Limb (tissue), 2 donors: ENCODE measurements around the gene TRMT1.

Experiments used
- DNase-seq, 2 donors: peaks; one replicate each; pipeline ENCODE4 v3.0.0-alpha.2; 2016; ENCODE audit errors: extremely low spot score in 2 of 2

The TRMT1 gene

DNA sequence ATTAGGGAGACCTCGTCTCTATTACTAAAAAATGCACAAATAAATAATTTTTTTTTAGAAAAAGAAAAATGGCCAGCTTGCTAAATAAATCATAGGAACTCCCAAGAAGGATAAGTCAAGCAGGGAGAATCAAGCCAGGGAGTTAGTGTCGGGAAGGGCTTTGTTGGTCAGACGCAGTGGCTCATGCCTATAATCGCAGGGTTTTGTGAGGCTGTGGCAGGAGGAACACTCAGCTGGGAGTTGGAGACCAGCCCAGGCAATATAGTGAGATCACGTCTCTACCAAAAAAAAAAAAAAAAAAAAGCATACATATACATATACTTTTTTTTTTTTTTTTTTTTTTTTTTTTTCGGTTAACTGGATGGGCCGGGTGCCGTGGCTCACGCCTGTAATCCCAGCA is 10.5 kb upstream of the TRMT1 start:
- no peak for DNase-seq

DNA sequence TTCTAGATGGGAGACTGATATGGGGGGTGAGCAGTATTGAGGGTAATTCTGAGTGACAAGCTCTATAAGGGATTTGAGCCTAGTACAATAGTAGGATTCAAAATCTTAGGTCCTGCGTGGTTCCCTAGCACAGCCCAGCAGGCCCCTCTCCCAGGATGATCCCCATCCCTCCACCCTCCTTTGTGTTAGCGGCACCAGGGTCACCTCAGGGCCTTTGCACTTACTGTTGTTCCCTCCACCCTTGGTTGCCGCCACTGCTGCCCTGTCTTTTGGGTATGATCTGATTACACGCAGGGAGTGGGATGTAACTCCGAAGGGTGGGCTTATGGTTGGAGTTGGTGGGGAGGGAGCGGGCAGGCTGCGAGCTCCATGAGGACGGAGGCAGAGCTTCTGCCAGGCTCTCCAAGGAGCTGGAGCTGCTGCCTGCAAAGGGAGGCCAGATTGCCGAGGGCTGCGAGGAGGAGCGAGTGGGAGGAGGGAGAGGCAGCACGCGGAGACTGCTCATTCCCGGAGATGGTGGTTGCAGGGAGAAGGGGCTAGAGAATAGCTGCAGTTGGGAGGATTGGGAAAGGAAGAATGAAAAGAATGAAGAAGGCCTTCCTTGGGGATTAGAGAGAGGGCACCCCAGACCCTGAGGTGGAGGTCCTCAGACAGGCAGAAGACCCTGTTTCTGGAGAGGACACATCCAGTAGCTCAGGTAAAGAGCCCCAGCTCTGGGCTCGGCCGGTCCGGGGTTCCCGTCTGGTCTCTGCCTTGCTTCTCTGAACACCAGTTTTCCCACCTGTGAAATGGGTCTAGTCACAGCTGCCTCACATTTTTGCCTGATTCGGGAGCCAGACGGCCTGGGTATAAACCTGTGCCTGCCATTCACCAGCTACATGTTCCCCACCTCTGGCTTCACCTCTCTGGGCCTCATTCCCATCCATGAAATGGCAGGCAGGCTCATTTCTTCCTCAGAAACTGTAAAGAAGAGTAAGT is 6.7 kb upstream of the TRMT1 start:
- DNase-seq: no peak

DNA sequence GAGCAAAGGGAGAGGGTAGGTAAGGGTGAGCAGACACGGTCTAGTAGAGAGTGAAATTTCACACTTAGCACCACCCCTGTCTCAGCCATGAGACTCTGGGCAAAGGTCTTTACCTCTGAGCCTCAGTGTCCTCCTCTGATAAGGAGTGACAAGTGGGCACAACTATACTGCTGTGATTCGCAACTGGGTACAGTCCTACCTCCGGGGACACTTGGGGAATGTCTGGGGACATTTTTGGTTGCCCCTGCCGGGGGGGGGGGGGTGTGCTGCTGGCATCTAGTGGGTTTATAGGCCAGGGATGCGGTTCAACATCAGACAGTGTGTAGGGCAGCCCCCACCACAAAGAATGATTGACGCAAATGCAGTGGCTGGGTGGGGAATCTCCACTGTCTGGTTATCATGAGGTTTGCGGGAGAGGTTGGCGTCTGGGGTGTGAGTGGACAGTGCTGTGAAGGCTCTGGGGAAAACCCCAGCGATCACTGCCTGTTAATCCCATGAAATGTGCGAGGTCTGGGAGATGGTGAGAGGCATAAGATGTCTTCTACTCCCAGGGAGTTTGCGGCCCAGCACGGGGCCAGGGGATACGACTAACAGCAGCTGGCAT is 5.8 kb upstream of the TRMT1 start:
- DNase-seq: no peak

- DNase-seq: no peak
Observed at GRCh38 chr19:13121551-13122274, 5.2 kb upstream of the TRMT1 start.

DNA sequence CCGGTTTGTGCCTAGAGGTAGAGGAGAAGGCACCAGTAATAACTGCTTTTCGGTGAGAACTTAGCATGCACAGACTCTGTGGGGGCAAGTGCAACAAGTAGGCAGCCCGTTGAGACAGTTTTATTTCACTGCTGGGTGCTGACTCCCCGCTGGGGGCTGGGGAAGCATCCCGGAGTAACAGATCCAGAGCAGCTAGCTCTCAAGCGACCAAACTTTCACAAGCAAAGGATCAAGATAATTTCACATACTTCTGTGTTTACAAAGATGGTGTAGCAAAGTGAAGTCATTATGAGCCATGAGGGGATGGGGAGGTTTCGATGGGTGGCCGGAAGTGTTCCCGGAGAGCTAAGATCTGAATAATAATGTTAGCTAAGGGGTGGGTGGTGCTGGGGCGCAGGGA is 4.3 kb upstream of the TRMT1 start:
- no peak for DNase-seq

- DNase-seq: no peak
Observed at GRCh38 chr19:13120031-13120430, 3.5 kb upstream of the TRMT1 start.

GRCh38 chr19:13119627-13120026 is 3.1 kb upstream of the TRMT1 start:
- DNase-seq: no peak

DNA sequence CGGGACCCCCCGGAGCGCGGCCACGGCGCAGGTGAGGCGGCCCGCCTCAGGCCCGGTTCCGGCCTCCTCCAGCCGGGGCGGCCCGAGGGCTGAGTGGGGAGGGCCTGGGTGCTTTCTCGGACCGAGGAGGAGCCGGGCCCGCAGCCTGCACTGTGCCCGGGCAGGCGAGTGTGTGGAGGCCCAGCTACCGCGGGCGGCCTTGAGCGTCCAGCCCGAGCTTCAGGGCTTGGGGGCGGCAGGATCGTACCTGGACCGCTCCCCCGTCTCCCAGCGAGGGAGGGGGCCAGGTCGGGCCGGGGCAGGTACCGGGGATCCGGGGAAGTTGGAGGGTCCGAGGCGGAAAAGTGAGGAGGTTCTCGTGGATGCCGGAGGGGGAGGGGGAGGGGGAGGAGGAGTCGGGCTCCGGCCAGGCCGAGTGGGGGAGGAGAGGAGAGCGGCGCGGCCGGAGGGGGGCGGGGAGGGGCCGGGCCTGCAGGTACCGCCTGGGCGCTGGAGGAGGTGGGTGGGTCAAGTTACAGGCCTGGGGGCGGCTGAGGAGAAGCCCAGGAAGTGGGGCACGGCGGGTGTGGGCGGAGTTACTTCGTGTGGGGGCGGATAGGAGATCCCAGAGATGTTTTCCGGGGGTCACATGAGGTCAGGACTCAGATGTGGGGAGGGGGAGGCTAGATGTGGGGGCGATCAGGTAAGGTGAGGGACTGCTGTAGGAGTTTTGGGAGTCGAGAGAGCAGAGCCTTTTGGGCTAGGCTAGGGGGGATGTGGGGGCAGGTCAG is 2.1 kb upstream of the TRMT1 start:
- DNase-seq: peak in 1 of 2 donors; percentile 71

- peak; percentile 93 to 95 for DNase-seq
Observed at GRCh38 chr19:13117772-13118423, 1.4 kb upstream of the TRMT1 start, which contains the start of gene NACC1. NACC1 (plus strand) TSS chr19:13118264; CDS start chr19:13135208, 16,944 bp downstream.

DNA sequence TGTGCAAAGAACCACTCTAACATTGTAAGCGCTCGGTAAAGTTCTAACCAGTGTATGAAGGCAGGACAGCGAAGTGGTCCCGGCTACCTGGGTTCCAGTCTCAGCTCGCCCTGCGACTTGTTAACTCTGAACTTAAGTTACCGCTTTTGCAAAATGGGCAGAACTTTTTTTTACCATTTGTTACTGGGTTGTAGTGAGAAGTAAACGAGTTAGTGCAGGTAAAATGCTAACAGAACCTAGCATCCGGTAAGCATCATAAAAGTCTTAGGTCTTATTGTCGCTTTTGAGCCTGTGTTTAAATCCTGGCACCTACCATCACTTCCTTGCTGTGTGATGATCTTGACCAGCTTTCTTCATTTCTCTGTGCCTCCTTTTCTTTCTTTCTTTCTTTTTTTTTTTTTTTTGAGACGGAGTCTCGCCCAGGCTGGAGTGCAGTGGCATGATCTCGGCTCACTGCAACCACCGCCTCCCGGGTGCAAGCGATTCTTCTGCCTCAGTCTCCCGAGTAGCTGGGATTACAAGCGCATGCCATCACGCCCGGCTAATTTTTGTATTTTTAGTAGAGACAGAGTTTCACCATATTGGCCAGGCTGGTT is 734 bp upstream of the TRMT1 start:
- DNase-seq: no peak

- no peak for DNase-seq
Observed at GRCh38 chr19:13115936-13116281, 631 bp downstream of the TRMT1 start.

- no peak for DNase-seq
Observed at GRCh38 chr19:13112555-13112954, 4.0 kb downstream of the TRMT1 start.

GRCh38 chr19:13110099-13110610 is 6.4 kb downstream of the TRMT1 start:
- DNase-seq: no peak

- no peak for DNase-seq
Observed at GRCh38 chr19:13109361-13110098, 7.0 kb downstream of the TRMT1 start.

- DNase-seq: no peak
Observed at GRCh38 chr19:13104848-13105711, 11.5 kb downstream of the TRMT1 start.

- peak in 1 of 2 donors; percentile 70 for DNase-seq
Observed at GRCh38 chr19:13104360-13104847, 12.1 kb downstream of the TRMT1 start.

- DNase-seq: no peak
Observed at GRCh38 chr19:13103581-13104359, 12.8 kb downstream of the TRMT1 start.
